Measurements from ENCODE around the gene COL23A1. TPM values are rescaled to one million over a fixed set of nuclear protein-coding genes. Genes with fewer than 3 reads are reported as not detected.
"Not testable (repeated sequence)": the region's sequence is repeated elsewhere in the genome, so short reads cannot be mapped to it uniquely, and the experiment has no call there.

The COL23A1 gene
- total RNA-seq, 1 experiment from 2014 or later = not detected

GRCh38 chr5:178499352-178499751 is 90.8 kb downstream of the COL23A1 start:
- DNase-seq = no peak
- no peak overlapping the region for H3K4me3 ChIP-seq
- H3K27ac ChIP-seq = no peak overlapping the region
- H3K27me3 ChIP-seq = no peaks in the 10 kb centered on the region
- H3K9me3 ChIP-seq (replicated peaks) = 0 out of 2 replicates have a peak, but pooled peaks cover 3% of the 10 kb centered on the region
- no peaks in the 10 kb centered on the region for H3K4me1 ChIP-seq
- H3K36me3 ChIP-seq = no peaks in the 10 kb centered on the region

GRCh38 chr5:178496642-178497041 is 93.6 kb downstream of the COL23A1 start:
- Histone ChIP-seq H3K9me3 (replicated peaks) (0 out of 2 replicates have a peak, but pooled peaks cover 3% of the 10 kb centered on the region), H3K4me3 (no peak overlapping the region), H3K4me1 (no peaks in the 10 kb centered on the region), H3K36me3 (no peaks in the 10 kb centered on the region), H3K27me3 (no peaks in the 10 kb centered on the region), H3K27ac (no peak overlapping the region)
- no peak for DNase-seq

GRCh38 chr5:178496214-178496613 is 94.0 kb downstream of the COL23A1 start:
- H3K4me3 ChIP-seq = no peak overlapping the region
- H3K9me3 ChIP-seq (replicated peaks) = 0 out of 2 replicates have a peak, but pooled peaks cover 3% of the 10 kb centered on the region
- no peak for DNase-seq
- no peaks in the 10 kb centered on the region for H3K27me3 ChIP-seq
- no peak overlapping the region for H3K27ac ChIP-seq
- H3K4me1 ChIP-seq = no peaks in the 10 kb centered on the region
- H3K36me3 ChIP-seq = no peaks in the 10 kb centered on the region

- Histone ChIP-seq H3K9me3 (replicated peaks) (0 out of 2 replicates have a peak, but pooled peaks cover 3% of the 10 kb centered on the region), H3K4me1 (no peaks in the 10 kb centered on the region), H3K4me3 (no peak overlapping the region), H3K36me3 (no peaks in the 10 kb centered on the region), H3K27me3 (no peaks in the 10 kb centered on the region), H3K27ac (no peak overlapping the region)
- DNase-seq = no peak
These were observed 94.5 kb downstream of the COL23A1 start for GRCh38 chr5:178495706-178496105.

- DNase-seq = no peak
- H3K36me3 ChIP-seq = no peaks in the 10 kb centered on the region
- no peak overlapping the region for H3K4me3 ChIP-seq
- H3K27me3 ChIP-seq = no peaks in the 10 kb centered on the region
- no peak overlapping the region for H3K27ac ChIP-seq
- H3K4me1 ChIP-seq = no peaks in the 10 kb centered on the region
- no peaks in the 10 kb centered on the region for H3K9me3 ChIP-seq (replicated peaks)
These were observed 97.9 kb downstream of the COL23A1 start for GRCh38 chr5:178492278-178492677.

GRCh38 chr5:178490935-178491652 is 99.1 kb downstream of the COL23A1 start:
- Histone ChIP-seq H3K27ac (no peak overlapping the region), H3K9me3 (replicated peaks) (no peaks in the 10 kb centered on the region), H3K36me3 (no peaks in the 10 kb centered on the region), H3K4me3 (no peak overlapping the region), H3K27me3 (no peaks in the 10 kb centered on the region), H3K4me1 (no peaks in the 10 kb centered on the region)
- no peak for DNase-seq

GRCh38 chr5:178489271-178489976 is 100.8 kb downstream of the COL23A1 start:
- Histone ChIP-seq H3K36me3 (no peaks in the 10 kb centered on the region), H3K9me3 (replicated peaks) (no peaks in the 10 kb centered on the region)

GRCh38 chr5:178488696-178489095 is 101.5 kb downstream of the COL23A1 start:
- Histone ChIP-seq H3K27ac (no peak overlapping the region), H3K9me3 (replicated peaks) (no peaks in the 10 kb centered on the region), H3K4me1 (no peaks in the 10 kb centered on the region), H3K27me3 (no peaks in the 10 kb centered on the region), H3K4me3 (no peak overlapping the region), H3K36me3 (no peaks in the 10 kb centered on the region)
- no peak for DNase-seq

More at GRCh38 chr5:178489271-178489976, 100.8 kb downstream of the COL23A1 start:
- no peaks in the 10 kb centered on the region for H3K27me3 ChIP-seq
- no peak overlapping the region for H3K27ac ChIP-seq
- H3K4me3 ChIP-seq = no peak overlapping the region
- H3K4me1 ChIP-seq = no peaks in the 10 kb centered on the region
- no peak for DNase-seq

GRCh38 chr5:178487911-178488600 is 102.1 kb downstream of the COL23A1 start:
- H3K4me1 ChIP-seq = no peaks in the 10 kb centered on the region
- no peaks in the 10 kb centered on the region for H3K27me3 ChIP-seq
- no peak for DNase-seq
- no peak overlapping the region for H3K27ac ChIP-seq
- H3K36me3 ChIP-seq = no peaks in the 10 kb centered on the region
- no peak overlapping the region for H3K4me3 ChIP-seq
- H3K9me3 ChIP-seq (replicated peaks) = no peaks in the 10 kb centered on the region

- H3K27me3 ChIP-seq; H3K36me3 ChIP-seq; H3K9me3 ChIP-seq (replicated peaks); H3K27ac ChIP-seq; H3K4me3 ChIP-seq; DNase-seq; H3K4me1 ChIP-seq: not testable (repeated sequence)
These were observed 103.2 kb downstream of the COL23A1 start for GRCh38 chr5:178486878-178487512.

GRCh38 chr5:178486239-178486641 is 104.0 kb downstream of the COL23A1 start:
- H3K4me1 ChIP-seq = no peaks in the 10 kb centered on the region
- H3K9me3 ChIP-seq (replicated peaks) = no peaks in the 10 kb centered on the region
- no peaks in the 10 kb centered on the region for H3K36me3 ChIP-seq
- no peak overlapping the region for H3K4me3 ChIP-seq
- H3K27me3 ChIP-seq = no peaks in the 10 kb centered on the region
- no peak overlapping the region for H3K27ac ChIP-seq
- DNase-seq = no peak

GRCh38 chr5:178483620-178484019 is 106.6 kb downstream of the COL23A1 start:
- Histone ChIP-seq H3K4me3 (no peak overlapping the region), H3K36me3 (no peaks in the 10 kb centered on the region), H3K27ac (no peak overlapping the region), H3K27me3 (no peaks in the 10 kb centered on the region), H3K9me3 (replicated peaks) (no peaks in the 10 kb centered on the region), H3K4me1 (no peaks in the 10 kb centered on the region)
- DNase-seq = no peak

- H3K27ac ChIP-seq = no peak overlapping the region
- H3K4me3 ChIP-seq = no peak overlapping the region
- no peaks in the 10 kb centered on the region for H3K4me1 ChIP-seq
- no peak for DNase-seq
- H3K27me3 ChIP-seq = no peaks in the 10 kb centered on the region
- H3K36me3 ChIP-seq = no peaks in the 10 kb centered on the region
- H3K9me3 ChIP-seq (replicated peaks) = peaks cover 3% of the 10 kb centered on the region; the same call in 1 of the 2 replicates
These were observed 110.9 kb downstream of the COL23A1 start for GRCh38 chr5:178479261-178479660.

GRCh38 chr5:178478370-178478769 is 111.8 kb downstream of the COL23A1 start:
- no peaks in the 10 kb centered on the region for H3K36me3 ChIP-seq
- H3K4me3 ChIP-seq = no peak overlapping the region
- no peak for DNase-seq
- H3K9me3 ChIP-seq (replicated peaks) = peaks cover 3% of the 10 kb centered on the region; the same call in 1 of the 2 replicates
- H3K27ac ChIP-seq = no peak overlapping the region
- H3K27me3 ChIP-seq = no peaks in the 10 kb centered on the region
- no peaks in the 10 kb centered on the region for H3K4me1 ChIP-seq

GRCh38 chr5:178477802-178478201 is 112.4 kb downstream of the COL23A1 start:
- H3K4me3 ChIP-seq = no peak overlapping the region
- no peaks in the 10 kb centered on the region for H3K27me3 ChIP-seq
- no peak for DNase-seq
- H3K9me3 ChIP-seq (replicated peaks) = peaks cover 3% of the 10 kb centered on the region; the same call in 1 of the 2 replicates
- no peaks in the 10 kb centered on the region for H3K36me3 ChIP-seq
- no peak overlapping the region for H3K27ac ChIP-seq
- H3K4me1 ChIP-seq = no peaks in the 10 kb centered on the region
